NCI-H345 treated with DMSO at 0.1 percent for 48 hours (cell line): ENCODE measurements around the gene MAFF.
"Not testable (repeated sequence)": the region's sequence is repeated elsewhere in the genome, so short reads cannot be mapped to it uniquely, and the experiment has no call there.

Experiments
- DNase-seq: peaks from one replicate; lab custom pipeline; 2025; ENCODE audit not compliant: unreplicated experiment; lab: John Stamatoyannopoulos, UW

MAFF gene

DNA sequence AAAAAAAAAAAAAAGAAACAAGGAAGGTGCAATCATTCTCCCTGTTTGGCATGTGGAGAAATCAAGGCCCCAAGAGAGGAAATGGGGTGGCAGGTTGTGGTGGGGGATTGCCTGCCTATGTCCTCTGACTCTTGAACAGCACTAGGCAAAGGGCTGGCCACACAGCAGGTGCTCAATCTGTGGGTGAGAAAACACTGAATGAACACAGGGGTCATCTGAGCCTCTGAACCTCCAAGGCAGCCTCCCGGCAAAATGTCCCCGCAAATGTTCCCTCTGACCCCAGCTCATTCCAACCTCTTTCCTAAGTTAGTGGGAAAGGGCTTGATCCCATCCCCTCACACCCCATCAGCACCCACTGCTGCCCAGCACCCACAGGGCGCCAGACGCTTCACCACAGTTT, 24.8 kb upstream of the MAFF start:
- no peak for DNase-seq

DNA sequence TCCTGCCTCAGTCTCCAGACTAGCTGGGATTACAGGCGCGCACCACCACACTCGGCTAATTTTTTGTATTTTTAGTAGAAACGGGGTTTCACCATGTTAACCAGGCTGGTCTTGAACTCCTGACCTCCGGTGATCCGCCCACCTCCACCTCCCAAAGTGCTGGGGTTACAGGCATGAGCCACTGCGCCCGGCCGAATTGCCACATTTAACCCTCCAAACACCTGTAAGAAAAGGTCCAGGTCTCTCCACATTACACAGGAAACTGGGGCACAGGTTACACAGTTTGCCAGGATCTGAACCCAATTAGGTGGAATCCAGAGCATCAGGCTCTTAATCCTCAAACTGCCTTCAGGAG, 24.2 kb upstream of the MAFF start:
- not testable (repeated sequence) for DNase-seq

DNA sequence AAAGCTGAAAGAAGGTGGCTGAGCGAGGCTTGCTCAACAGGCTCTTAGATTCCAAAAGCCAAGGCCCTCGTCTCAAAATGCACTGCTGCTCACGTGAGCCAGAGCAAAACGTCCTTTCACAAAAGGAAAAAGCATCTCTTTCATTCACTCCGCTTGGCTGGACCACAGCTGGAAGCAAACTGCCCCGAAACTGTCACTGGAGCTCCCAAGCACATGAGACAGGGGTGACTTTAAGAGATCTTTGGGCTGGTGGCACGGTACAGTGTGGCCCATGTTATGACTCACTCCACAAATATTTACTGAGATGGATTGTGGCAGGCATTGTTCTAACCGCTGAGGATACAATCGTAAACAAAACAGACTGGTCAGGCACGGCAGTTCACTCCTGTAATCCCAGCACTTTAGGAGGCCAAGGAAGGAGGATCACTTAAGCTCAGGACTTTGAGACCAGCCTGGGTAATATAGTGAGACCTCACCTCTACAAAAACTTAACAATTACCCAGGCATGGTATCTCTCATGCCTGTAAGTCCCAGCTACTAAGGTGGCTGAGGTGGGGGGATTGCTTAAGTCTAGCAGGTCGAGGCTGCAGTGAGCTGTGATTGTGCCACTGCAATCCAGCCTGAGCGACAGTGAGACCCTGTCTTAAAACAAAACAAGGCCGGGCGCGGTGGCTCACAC, 23.7 kb upstream of the MAFF start:
- no peak for DNase-seq

DNA sequence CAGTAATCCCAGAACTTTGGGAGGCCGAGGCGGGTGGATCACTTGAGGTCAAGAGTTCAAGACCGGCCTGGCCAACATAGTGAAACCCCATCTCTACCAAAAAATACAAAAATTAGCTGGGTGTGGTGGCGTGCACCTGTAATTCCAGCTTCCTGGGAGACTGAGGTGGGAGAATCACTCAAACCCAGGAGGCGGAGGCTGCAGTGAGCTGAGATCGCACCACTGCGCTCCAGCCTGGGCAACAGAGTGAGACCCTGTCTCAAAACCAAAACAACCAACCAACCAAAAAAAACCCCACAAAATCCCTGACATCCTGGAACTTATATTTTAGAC, 23.2 kb upstream of the MAFF start:
- DNase-seq, result not testable (repeated sequence)

DNA sequence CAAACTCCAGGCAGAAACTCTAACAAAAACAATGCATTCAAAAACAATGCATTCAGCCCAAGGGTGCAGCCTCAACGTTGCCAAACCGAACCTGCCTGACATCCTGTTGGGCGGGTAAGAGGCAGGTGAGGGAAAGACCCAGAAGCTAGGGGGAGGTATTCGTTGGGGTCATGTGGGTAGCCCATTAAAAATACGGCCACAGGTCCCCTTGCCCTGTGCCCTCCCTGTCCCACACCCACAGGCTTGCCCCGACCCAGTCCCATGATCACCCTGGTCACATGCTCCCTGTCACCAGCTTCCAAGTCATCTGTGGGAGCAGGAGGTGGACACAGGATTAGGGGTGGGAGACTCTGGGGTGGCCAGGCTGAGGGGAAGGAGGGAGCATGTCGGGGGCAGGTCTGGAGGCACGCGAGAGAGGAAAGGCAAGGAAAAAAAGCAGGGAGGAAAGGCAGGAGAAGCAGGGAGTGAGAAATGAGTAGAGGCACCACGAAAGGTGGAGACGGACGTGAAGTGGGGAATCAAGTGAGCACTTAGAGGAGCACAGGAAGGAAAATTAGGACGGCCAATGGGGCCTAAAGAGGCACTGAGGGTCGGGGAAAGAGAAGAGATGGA, 20.8 kb upstream of the MAFF start:
- no peak for DNase-seq

DNA sequence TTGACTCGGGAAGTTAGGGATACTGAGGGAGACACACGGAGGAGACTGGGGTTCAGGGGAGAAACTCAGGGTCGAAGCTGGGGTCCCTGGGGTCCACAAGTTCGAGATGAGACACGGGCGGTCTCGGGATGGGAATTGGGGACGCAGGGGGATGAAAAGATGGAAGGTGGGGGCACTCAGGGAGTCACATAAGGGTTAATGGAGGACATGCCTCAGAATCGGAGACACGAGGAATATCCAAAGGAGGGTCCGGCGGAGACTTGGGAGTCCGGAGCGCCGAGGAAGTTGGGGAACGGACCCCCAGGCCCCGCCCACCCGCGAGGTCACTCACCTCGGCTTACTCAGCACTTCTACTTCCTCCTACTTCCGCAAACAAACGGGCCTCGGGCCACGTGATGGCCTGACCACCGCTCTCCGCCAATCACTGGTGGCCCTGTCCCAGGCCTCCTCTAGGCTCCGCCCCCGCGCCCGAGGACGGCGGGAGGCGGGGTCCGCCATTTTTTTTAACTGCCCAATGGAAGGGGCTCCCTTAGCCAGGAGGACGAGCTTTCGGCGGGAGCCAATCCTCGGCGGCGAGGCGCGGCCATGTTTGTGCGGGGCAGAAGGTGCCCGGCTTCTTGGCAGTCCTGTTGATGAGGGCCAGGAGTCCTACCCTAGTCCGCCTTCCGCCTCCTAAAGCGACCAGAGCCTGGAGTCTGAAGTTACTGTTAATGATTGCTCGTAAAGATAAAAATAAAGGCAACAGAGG, 20.2 kb upstream of the MAFF start, which contains the start of gene PLA2G6:
PLA2G6 (minus strand) TSS at position 378 of the 748 bp plus-strand sequence. CDS start 12,404 bp downstream, outside the sequence.
- peak; percentile 93 for DNase-seq

DNA sequence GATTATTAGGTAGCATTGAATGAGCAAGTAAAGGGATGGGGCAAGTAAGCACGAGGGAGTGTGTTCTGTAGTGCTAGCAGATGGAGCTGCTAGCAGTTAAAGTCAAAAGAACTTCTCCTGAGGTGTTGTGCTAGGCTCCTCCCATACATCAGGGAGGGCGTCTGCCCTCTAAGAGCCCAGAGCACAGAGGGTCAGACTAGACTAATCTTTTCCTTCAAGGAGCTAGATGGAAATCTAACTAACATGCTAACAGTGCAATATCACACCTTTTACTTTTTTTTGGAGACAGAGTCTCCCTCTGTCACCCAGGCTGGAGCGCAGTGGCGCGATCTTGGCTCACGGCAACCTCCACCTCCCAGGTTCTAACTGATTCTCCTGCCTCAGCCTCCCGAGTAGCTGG, 17.0 kb upstream of the MAFF start:
- DNase-seq, result no peak

DNA sequence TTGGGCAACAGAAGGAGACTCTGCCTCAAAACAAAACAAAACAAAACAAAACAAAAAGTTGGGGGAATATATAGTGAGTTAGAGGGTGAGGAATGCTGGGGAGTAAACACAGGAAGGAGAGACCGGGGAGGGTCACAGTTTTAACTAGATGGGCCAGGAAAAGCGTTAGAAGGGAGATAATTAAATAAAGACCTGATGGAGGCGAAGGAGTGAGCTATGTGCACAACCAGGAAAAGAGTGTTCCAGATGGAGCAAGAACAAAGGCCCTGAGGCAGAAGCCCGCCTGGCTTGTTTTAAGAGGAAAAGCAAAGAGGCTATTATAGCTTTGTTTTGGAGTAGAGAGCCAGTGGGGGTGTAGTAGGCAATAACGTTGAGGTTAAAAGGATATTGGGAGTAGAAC, 15.4 kb upstream of the MAFF start:
- no peak for DNase-seq

DNA sequence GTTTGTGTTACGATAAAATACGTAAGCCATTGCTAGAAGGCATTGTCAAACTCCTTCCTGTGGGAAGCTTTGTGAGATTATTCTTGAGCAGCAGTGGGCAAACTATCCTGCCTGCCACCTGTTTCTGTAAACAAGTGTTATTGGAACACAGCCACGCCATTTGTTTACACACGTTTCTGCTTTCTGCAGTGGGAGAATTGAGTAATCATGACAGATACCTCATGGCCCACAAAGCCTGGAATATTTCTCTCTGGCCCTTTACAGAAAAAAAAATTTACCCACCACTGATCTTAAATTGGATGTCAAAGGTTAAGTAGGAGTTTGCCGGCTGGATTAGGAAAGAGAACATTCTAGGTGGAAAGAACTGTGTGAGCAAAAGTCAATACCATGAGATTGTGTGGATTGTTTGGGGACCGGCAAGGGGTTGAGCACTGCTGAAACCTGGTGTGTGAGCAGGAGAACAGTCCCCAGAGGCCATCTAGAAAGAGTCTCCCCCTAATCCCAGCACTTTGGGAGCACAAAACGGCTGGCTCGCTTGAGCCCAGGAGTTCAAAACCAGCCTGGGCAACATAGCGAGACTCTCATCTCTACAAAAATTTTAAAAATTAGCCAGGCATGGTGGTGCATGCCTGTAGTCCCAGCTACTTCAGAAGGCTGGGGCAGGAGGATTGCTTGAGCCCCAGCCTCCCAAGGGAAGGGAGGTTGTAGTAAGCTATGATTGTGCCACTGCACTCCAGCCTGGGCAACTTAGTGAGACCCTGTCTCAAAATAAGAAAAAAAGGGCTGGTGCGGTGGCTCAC, 14.2 kb upstream of the MAFF start:
- DNase-seq, result peak; percentile 59

DNA sequence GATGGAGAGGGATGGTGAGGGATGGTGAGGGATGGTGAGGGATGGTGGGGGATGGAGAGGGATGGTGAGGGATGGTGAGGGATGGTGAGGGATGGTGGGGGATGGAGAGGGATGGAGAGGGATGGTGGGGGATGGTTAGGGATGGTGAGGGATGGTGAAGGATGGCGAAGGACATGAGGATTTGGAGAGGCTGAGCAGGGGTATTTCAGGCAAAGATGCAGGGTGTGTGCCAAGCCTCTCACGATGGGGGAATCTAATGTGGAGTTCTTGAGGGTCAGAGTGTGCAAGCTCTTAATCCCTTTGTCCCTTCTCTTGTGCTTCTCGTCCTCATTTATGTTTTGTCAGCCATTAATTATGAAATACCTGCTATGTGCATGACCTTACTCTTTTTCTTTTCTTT, 12.7 kb upstream of the MAFF start:
- no peak for DNase-seq

DNA sequence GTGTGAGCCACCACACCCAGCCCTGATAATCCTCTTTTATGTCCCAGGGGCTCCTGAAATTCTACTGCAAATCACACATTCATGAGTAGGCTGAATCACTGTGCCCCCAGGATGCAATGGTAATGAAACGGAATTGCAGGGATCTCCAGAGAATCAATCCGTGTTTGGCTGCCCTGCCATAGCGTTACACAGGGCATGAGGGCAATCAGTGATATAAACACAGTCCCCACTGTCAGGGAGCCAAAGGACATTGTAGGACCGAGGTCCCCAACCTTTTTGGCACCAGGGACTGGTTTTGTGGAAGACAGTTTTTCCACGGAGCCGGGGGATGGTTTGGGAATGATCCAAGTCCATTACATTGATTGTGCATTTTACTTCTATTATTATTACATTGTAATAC, 11.2 kb upstream of the MAFF start:
- DNase-seq, result no peak

DNA sequence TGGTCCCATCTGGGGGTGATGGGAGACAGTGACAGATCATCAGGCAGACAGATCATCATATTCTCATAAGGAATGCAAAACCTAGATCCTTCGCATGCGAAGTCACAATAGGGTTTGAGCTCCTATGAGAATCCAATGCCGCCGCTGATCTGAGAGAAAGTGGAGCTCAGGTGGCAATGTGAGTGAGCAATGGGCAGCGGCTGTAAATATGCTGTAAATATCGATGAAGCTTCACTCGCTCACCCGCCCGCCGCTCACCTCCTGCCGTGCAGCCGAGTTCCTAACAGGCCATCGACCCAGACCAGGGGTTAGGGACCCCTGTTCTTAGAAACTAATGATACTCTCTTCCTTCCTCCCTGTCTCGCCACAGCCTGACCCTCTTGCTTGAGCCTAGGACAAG, 10.7 kb upstream of the MAFF start:
- DNase-seq, result no peak

DNA sequence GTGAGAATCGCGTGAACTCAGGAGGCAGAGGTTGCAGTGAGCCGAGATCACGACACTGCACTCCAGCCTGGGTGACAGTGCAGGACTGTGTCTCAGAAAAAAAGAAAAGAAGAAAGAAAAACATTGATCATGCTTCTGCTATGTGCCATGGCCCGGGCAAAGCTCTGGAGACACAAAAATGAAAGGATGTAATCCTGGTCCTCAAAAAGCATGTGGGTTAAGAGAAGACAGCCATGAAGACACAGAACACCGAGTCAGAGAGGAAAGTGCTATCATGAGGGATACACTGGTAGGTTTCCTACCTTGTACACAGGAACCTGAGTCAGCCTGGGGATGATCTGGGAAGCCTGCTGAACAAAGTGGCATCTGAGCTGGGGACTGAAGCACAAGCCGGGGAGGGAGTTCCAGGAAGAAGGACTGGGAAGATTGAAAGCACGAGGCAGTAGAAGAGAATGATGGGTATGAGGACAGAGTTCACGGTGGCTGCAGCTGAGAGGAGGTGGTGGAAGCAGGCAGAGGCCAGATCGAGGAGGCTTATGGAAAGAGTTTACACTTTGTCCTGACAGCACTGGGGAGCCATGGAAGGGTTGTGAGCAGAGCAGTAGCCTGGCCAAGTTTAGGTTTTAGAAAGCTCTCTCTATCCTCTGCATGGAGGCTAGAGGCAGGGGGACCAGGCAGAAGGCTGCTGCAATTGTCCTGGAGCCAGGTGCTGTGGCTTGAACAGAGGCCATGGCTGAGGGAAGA, 9.9 kb upstream of the MAFF start:
- no peak for DNase-seq

DNA sequence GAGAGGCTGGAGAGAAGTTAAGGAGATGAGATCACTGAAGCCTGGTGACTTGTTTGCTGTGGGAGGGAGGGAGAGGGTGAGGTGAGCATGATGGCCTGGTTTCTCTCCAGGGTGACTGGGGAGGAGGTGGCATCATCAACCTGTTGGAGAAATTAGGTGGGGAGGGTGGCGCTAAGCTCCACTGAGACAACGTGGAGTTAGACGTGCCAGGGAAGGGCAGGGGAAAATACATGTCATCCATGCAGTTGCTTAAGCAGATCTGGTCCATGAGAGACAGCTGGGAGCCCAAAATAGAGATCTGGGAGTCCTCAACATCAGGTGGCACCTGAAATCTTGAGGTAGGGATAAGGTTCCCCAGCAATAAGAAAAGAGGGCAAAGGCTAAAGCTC, 9.3 kb upstream of the MAFF start:
- DNase-seq, result no peak

DNA sequence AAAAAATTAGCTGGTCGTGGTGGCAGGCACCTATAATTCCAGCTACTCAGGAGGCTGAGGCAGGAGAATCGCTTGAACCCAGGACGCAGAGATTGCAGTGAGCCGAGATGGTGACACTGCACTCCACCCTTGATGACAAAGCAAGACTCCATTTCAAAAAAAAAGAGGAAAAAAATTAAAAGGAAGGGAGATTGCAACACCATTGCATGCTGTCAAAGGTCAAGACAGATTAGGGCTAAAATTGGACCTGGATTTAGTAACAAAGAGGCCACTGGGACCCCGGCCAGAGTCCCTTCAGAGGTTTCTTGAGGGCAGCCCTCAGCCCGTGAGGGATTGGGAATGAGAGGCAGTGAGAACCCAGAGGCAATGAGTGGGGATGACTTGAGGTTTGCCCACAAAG, 8.2 kb upstream of the MAFF start:
- no peak for DNase-seq

DNA sequence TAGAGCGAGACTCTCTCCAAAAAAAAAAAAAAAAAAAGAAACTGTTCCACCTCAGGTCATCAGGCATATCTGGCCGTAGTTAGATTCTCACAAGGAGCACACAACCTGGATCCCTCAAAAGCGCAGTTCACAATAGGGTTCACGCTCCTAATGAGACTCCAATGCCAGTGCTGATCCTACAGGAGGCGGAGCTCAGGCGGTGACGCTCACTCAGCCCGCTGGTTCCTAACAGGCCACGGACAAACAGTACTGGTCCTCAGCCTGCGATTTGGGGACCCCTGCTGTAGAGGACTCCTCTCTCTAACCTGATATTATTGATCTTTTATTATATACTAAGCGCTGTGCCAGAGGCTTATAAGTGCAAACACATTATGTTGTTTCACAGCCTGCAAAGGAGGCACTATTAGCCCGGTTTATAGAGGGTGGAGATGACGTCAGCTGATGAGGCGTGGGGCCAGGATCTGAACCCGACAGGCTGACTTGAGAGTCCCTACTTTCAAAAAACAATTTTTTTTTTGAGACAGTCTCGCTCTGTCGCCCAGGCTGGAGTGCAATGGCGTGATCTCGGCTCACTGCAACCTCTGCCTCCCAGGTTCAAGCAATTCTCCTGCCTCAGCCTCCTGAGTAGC, 4.9 kb upstream of the MAFF start:
- DNase-seq, result no peak

DNA sequence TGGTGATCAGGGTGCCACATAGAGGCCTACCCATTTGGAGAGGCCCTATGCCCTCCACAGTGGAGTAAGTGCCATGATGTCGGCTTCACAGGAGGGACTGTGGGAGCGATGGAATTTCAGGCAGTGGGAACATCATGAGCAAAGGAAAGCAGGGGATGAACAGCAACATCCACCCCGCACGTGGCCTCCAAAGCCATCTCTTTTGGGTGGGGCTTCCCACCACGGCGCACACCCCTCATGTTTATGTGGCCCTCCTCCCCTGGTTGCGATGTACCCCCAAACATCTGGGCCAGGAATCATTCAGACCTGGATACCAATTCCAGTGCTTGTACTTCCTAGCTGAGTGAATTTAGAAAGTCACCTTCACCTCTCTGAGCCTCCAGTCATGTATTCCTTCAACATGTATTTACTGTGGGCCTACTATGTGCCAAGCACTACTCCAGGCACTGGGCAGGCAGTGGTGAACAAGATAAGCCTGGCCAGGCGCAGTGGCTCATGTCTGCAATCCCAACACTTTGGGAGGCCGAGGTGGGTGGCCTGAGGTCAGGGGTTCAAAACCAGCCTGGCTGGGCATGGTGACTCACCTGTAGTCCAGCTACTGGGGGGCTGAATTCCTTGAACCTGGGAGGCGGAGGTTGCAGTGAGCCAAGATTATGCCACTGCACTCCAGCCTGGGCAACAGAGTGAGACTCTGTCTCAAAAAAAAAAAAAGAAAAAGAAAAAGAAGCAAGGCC, 1.8 kb upstream of the MAFF start:
- DNase-seq, result no peak

DNA sequence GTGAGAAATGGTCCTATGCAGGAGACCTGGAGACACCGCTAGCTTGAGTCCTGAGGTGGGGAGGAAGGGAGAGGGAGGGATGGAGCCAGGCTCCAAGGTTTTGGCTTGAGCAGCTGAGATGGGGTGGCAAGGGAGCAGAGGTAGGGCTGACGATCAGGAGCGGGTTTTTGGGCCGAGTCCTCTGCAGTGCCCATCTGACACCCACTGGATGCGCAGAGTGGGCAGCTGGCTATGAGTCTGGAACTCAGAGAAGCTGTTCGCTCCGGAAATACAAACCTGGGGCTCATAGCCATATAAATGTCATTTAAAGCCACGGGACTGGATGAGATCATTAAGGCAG, 453 bp upstream of the MAFF start:
- DNase-seq, result no peak

DNA sequence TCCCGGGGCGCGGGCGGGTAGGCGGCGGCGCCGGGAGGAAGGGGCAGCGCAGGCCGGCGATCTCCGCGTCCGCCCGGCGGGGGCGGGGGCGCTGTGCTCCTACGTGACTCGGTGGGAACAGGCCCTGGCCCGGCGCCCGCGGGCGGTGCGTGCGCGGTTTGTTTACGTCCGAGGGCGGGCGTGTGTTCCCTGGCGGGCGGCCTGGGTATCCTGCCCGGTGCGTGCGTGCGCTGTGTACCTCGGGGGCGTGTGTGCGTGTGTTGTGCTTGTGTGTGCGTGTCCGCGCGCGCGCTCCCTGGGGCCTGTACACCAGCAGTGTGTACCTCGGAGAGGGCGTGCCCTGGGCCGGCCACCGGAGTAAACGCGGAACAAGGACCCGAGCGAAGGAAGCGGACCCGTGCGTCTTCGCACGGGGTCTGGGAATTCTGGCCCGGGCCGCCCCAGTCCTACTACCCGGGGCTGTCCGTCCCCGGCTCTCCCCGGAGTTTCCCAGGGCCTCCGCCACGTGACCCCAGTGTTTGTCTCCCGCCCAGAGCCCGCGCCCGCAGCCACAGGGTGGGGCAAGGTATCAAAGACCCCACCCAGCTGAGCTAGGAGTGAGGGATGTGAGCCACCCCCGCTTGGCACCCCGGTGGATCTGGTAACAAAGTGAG, 769 bp downstream of the MAFF start:
- DNase-seq, result no peak
